ENCODE results near the gene ZNF564. TPM values are rescaled to one million over a fixed set of nuclear protein-coding genes. Genes with fewer than 3 reads are reported as not detected.
"Not testable (repeated sequence)": the region's sequence is repeated elsewhere in the genome, so short reads cannot be mapped to it uniquely, and the experiment has no call there.

Gene ZNF564
- total RNA-seq, 1 donor from 2014 or later, result 3.3 TPM

GRCh38 chr19:12513531-12514061 is 37.7 kb downstream of the ZNF564 start:
- no peak overlapping the region for H3K4me3 ChIP-seq (ENCODE audit: low read depth, low read length)
- no peak for TF ChIP-seq CTCF (conservative IDR thresholded peaks at IDR 0.05; ENCODE audit: low read depth, low read length)
- DNase-seq (ENCODE audit: low read depth), result no peak

- H3K4me3 ChIP-seq (ENCODE audit: low read depth, low read length), result no peak overlapping the region
- TF ChIP-seq CTCF (conservative IDR thresholded peaks at IDR 0.05; ENCODE audit: low read depth, low read length), result no peak
- no peak for DNase-seq (ENCODE audit: low read depth)
Observed at GRCh38 chr19:12497032-12497431, 54.2 kb downstream of the ZNF564 start.

GRCh38 chr19:12496480-12496879 is 54.8 kb downstream of the ZNF564 start:
- DNase-seq (ENCODE audit: low read depth), result no peak
- no peak for TF ChIP-seq CTCF (conservative IDR thresholded peaks at IDR 0.05; ENCODE audit: low read depth, low read length)
- no peak overlapping the region for H3K4me3 ChIP-seq (ENCODE audit: low read depth, low read length)

- H3K4me3 ChIP-seq (ENCODE audit: low read depth, low read length), result peak overlapping the region; percentile 60
- TF ChIP-seq CTCF (conservative IDR thresholded peaks at IDR 0.05; ENCODE audit: low read depth, low read length), result peak; percentile 30
- peak; percentile 35 for DNase-seq (ENCODE audit: low read depth)
Observed at GRCh38 chr19:12495002-12495802, 56.1 kb downstream of the ZNF564 start.

- no peak for DNase-seq (ENCODE audit: low read depth)
- TF ChIP-seq CTCF (conservative IDR thresholded peaks at IDR 0.05; ENCODE audit: low read depth, low read length), result no peak
- no peak overlapping the region for H3K4me3 ChIP-seq (ENCODE audit: low read depth, low read length)
Observed at GRCh38 chr19:12494260-12494860, 56.9 kb downstream of the ZNF564 start.

DNA sequence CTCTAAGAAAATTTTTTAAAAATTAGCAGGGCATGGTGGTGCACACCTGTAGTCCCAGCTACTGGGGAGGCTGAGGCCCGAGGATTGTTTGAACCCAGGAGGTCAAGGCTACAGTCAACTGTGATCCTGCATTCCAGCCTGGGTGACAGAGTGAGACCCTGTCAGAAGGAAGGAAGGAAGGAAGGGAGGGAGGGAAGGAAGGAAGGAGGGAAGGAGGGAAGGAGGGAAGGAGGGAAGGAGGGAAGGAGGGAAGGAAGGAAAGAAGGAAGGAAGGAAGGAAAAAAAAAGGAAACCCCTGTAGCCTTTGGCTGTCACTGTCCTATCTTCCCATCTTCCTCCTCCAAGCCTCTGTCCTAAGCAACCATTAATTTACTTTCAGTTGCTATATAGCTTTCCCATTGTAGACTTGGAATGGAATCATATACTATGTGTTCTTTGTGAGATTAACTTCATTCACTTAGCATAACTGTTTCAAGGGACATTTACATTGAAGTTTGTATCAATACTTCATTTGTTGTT is 65.0 kb downstream of the ZNF564 start:
- not testable (repeated sequence) for H3K4me3 ChIP-seq (ENCODE audit: low read depth, low read length); DNase-seq (ENCODE audit: low read depth)

DNA sequence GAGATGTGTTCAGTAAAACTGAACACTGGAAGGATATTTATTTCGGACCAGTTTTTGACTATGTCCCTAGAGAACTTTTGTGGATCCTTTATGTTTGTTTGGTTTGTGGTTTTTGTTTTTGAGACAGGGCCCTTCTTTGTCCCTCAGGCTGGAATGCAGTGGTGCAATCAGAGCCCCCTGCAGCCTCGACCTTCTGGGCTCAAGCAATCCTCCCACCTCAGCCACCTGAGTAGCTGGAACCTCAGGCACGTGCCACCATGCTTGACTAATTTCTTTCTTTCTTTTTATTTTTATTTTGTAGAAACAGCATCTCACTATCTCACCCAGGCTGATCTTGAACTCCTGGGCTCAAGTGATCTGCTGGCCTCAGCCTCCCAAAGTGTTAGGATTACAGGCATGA is 65.7 kb downstream of the ZNF564 start:
- no peak for TF ChIP-seq CTCF (conservative IDR thresholded peaks at IDR 0.05; ENCODE audit: low read depth, low read length)
- H3K4me3 ChIP-seq (ENCODE audit: low read depth, low read length), result no peak overlapping the region
- DNase-seq (ENCODE audit: low read depth), result no peak
